Osteocyte (in vitro differentiated cells): ENCODE measurements around the gene PLCB3. TPM values are rescaled to one million over a fixed set of nuclear protein-coding genes. Genes with fewer than 3 reads are reported as not detected.
A peak's percentile ranks its signal among the peaks of the same experiment; 100 is the strongest.

Experiments
- DNase-seq: peaks from one replicate; pipeline ENCODE4 v3.0.0; 2021; ENCODE audit warnings: mixed read lengths; ENCODE audit not compliant: unreplicated experiment; ENCODE audit errors: extremely low spot score
- H3K27ac Mint-ChIP-seq: one replicate; pipeline ENCODE4 v1.8.0; 2021; ENCODE audit warnings: mild to moderate bottlenecking, mixed read lengths; ENCODE audit not compliant: unreplicated experiment
- H3K27me3 Mint-ChIP-seq: one replicate; pipeline ENCODE4 v1.8.0; 2021; ENCODE audit warnings: mixed read lengths; ENCODE audit not compliant: unreplicated experiment
- H3K36me3 Mint-ChIP-seq: one replicate; pipeline ENCODE4 v1.8.0; 2021; ENCODE audit warnings: mixed read lengths; ENCODE audit not compliant: unreplicated experiment
- H3K4me1 Mint-ChIP-seq: one replicate; pipeline ENCODE4 v1.8.0; 2021; ENCODE audit warnings: mixed read lengths; ENCODE audit not compliant: unreplicated experiment
- H3K4me3 Mint-ChIP-seq: one replicate; pipeline ENCODE4 v1.8.0; 2021; ENCODE audit warnings: mild to moderate bottlenecking, moderate library complexity, mixed read lengths; ENCODE audit not compliant: unreplicated experiment
- H3K9me3 Mint-ChIP-seq: one replicate; pipeline ENCODE4 v1.8.0; 2021; ENCODE audit warnings: mixed read lengths; ENCODE audit not compliant: unreplicated experiment
- total RNA-seq: library from RNA; stranded (reverse); gene quantifications from 2 replicates; pipeline ENCODE4 v1.2.1, GENCODE V29; 2021
- TF ChIP-seq, protein P1 (sequence below): fragments of 200-600 bp; sonication (generic); IDR thresholded peaks from 2 replicates; pipeline ENCODE4 v1.5.0; 2021; ENCODE audit warnings: antibody characterized with exemption, mild to moderate bottlenecking, moderate library complexity

PLCB3 gene
- total RNA-seq, 1 donor from 2014 or later, result 32.0 TPM

DNA sequence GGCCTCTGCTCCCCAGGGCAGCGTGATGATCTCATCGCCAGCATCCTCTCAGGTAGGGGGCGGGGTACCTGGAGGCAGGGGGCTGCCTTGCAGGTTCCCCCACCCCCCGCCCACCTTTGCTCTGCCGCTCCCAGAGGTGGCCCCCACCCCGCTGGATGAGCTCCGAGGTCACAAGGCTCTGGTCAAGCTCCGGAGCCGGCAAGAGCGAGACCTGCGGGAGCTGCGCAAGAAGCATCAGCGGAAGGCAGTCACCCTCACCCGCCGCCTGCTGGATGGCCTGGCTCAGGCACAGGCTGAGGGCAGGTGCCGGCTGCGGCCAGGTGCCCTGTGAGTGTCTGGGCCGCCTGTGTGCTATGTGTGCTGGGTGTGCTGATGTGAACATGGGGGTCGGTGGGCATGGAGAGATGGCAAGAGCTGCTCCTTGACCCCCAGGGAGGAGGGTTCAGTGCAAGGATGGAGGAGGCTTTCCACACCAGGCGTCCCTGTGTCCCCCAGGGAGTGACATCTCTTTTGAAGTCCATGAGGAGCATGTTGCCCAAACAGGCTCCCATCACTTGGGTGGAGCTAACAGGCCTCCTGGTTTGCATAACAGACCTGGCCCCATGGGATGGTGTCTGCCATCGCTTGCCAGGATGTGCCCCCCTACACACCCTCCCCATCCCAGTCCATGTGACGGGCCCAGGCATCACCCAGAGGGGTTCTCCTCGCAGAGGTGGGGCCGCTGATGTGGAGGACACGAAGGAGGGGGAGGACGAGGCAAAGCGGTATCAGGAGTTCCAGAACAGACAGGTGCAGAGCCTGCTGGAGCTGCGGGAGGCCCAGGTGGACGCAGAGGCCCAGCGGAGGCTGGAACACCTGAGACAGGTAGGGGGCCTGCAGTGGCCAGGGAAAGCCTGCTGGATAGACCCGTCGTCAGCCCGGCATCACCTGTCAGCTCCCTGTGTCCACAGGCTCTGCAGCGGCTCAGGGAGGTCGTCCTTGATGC lies 14.1 kb downstream of the PLCB3 start:
- no peak overlapping the region for H3K27ac Mint-ChIP-seq
- H3K27me3 Mint-ChIP-seq, result no peaks in the 10 kb centered on the region
- no peak overlapping the region for H3K4me3 Mint-ChIP-seq
- H3K4me1 Mint-ChIP-seq, result peaks cover 19% of the 10 kb centered on the region
- TF ChIP-seq, protein P1, sequence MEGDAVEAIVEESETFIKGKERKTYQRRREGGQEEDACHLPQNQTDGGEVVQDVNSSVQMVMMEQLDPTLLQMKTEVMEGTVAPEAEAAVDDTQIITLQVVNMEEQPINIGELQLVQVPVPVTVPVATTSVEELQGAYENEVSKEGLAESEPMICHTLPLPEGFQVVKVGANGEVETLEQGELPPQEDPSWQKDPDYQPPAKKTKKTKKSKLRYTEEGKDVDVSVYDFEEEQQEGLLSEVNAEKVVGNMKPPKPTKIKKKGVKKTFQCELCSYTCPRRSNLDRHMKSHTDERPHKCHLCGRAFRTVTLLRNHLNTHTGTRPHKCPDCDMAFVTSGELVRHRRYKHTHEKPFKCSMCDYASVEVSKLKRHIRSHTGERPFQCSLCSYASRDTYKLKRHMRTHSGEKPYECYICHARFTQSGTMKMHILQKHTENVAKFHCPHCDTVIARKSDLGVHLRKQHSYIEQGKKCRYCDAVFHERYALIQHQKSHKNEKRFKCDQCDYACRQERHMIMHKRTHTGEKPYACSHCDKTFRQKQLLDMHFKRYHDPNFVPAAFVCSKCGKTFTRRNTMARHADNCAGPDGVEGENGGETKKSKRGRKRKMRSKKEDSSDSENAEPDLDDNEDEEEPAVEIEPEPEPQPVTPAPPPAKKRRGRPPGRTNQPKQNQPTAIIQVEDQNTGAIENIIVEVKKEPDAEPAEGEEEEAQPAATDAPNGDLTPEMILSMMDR, result no peak
- H3K36me3 Mint-ChIP-seq, result peaks cover 6% of the 10 kb centered on the region
- no peak for DNase-seq
- no peaks in the 10 kb centered on the region for H3K9me3 Mint-ChIP-seq

DNA sequence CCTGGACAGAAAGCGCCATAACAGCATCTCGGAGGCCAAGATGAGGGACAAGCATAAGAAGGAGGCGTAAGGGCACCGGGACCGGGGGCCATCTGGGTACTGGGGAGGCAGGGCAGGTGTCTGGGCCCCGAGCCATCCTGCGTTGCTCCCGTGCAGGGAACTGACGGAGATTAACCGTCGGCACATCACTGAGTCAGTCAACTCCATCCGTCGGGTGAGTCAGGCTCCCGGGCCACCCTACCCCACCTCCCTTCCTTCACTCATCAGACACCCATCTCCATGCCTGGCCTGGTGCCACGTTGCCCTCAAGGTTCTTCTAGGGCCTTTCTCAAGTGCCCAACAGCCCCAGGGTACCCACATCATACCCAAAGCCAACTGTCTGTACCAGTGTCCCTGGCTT lies 15.0 kb downstream of the PLCB3 start:
- Mint-ChIP-seq H3K9me3 (no peaks in the 10 kb centered on the region), H3K4me1 (peaks cover 19% of the 10 kb centered on the region), H3K27ac (no peak overlapping the region), H3K27me3 (no peaks in the 10 kb centered on the region), H3K36me3 (peaks cover 6% of the 10 kb centered on the region), H3K4me3 (no peak overlapping the region)
- no peak for DNase-seq
- TF ChIP-seq, protein P1, result no peak

DNA sequence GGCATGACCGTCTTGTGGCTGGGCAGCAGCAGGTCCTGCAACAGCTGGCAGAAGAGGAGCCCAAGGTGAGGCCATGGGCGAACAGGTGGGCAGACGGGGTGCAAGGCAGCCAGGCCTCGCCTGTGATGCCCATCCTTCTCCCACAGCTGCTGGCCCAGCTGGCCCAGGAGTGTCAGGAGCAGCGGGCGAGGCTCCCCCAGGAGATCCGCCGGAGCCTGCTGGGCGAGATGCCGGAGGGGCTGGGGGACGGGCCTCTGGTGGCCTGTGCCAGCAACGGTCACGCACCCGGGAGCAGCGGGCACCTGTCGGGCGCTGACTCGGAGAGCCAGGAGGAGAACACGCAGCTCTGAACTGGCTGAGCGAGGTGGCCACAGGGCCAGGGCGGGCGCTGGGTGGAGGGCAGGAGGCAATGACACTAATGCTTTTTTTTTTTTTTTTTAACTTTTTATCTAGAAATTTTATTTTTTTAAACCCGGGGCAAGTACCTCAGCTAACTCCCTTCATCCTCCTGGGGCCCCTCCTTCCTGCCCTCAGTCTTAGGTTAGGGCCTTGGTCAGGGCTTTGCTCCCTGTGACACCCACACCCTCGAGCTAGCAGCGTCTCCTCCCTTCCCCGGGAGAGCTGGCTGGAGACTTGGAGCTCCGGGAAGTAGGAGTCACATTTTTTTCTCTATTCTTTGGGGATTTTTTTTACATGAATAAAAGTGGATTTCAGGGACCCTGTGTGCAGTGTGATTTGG lies 16.0 kb downstream of the PLCB3 start:
- Mint-ChIP-seq H3K4me1 (peaks cover 26% of the 10 kb centered on the region), H3K27ac (peak overlapping the region; percentile 99), H3K4me3 (no peak overlapping the region), H3K36me3 (peaks cover 4% of the 10 kb centered on the region), H3K27me3 (no peaks in the 10 kb centered on the region), H3K9me3 (no peaks in the 10 kb centered on the region)
- DNase-seq, result no peak
- TF ChIP-seq, protein P1, result no peak

DNA sequence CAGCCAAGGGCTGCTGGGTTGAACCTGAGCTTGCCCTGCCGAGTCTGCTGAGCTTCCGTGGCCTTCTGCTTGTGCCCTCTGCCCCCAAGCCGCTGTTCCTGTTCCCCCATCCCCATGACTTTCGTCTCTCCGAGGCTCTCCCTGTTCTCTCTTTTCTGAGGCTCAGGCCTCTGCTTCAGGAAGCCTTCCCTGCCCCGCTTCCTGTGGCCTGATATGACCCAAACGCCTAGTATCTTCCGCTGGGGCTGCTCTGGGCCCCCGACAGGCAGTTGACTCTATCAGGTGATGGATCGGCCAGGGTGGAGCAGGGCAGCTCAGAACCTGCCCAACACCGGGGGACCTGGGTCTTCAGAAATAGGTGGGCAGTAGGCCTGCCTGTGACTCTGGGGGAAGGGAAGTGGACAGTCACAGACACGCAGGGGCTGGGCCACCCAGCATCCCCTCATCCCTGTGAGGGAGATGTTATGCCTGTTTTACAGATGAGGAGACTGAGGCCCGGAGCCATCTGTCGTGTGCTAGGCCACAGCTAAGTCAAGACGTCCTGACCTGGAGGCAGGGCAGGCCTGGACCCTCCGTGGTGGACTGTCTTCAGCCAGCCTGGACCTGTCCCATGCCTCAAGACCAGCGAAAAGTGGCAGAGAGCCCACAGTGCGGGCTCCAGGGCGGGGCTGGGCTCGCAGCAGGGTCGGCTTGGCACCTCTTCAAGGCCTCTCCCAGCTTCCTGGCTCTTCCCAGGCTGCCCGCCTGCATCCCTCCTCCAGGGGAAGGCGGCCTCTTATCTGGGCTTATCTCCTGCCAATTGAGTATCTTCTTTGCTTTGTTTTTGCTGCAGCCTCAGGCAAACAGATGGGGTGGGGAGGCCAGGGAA lies 16.9 kb downstream of the PLCB3 start:
- DNase-seq, result no peak
- H3K4me3 Mint-ChIP-seq, result peak overlapping the region; percentile 96
- no peaks in the 10 kb centered on the region for H3K9me3 Mint-ChIP-seq
- TF ChIP-seq, protein P1, result no peak
- H3K27me3 Mint-ChIP-seq, result no peaks in the 10 kb centered on the region
- H3K36me3 Mint-ChIP-seq, result peaks cover under 1% of the 10 kb centered on the region
- peaks cover 23% of the 10 kb centered on the region for H3K4me1 Mint-ChIP-seq
- peak overlapping the region; percentile 99 for H3K27ac Mint-ChIP-seq
